ENCODE data around the gene CYB5R3.

Gene CYB5R3

DNA sequence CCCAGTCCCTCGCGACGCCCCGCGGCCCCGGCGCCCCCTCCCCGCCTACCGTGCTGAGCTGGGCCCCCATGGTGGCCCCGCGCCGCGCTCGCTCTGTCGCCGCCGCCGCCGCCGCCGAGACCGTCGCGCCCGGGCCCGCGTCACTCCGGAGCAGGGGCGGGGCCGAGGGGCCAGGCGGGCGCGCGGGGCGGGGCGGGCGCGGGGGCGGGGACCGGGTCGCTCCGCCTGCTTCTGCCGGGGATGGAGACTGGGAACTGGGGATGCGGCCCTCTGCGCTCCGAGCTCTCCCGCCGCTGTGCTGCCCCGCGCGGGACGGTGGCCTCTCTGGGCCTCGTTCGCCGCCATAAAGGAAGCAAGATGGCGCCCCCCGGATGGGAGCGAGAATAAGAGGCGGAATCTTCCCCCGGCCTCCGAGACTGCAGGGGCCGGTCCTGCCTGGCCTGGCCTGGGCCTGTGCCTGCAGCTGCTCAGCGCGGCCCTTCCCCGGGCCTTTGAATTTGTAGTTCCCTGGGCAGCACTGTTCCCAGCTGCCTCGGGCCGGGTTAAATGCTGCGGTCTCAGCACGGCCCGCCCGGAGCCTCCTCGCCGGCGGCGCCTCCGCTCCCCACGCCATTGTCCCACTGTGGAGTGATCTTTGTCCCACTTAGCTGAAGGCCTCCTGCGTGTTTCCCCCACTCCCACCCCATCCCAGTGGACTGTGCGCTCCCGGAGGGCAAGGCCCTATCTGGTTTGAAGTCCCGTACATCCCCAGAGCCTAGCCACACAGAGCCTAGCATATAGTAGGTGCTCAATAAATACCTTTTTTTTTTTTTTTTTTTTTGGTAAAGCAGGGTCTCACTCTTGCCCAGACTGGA, at the start of gene CYB5R3:
CYB5R3 (minus strand) TSS at position 147 of the 854 bp plus-strand sequence; CDS start at position 70, 77 bp downstream.
- peak; percentile 91 for DNase-seq (ENCODE audit: low spot score)

DNA sequence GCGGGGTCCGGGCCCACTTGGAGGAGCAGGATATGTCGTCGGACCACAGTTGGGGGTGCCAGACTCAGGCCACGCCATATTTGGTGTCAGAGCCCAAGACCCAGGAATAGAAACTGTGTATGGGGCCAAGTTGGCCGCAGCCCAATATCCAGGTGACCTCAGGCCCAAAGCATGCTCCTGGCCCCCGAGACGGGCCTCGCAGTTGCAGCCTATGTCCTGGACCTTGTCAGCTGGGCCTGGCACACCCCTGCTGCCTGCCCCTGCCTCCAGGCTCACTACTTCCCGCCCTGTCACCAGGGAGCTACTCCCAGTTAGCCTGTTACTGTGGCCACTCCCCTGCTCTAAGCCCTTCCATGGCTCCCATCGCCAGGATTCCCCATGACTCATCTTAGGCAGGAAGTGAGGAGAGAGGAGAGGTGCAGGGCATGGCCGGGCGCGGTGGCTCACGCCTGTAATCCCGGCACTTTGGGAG, 48.4 kb upstream of the CYB5R3 start:
- peak; percentile 64 for DNase-seq (ENCODE audit: low spot score)

DNA sequence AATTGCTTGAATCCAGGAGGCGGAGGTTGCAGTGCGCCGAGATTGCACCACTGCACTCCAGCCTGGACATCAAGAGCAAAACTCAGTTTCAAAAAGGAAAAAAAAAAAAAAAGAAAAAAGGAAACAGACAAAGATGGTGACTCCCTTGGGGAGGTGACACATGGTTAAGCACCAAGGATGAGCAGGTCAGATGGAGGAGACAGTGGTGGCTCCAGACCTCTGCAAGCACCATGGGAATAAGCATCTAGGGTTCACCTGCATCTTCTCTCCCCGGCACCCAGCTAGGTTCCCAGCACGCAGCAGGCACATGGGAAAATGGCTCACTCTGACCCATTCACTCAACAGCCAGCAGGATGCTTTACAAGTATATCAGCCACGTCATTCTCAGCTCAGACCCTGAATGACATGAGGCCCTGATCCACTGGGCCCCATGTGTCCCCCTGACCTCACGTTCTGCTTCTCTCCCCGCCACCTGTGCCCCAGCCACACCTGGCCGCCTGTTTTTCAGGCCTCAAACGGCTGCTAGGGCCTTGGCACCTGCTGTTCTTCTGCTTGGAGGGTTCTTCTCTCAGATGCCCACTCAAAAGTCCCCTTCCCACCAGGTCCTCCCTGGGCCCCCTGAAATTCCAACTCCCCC, 47.3 kb upstream of the CYB5R3 start:
- no peak for DNase-seq (ENCODE audit: low spot score)

DNA sequence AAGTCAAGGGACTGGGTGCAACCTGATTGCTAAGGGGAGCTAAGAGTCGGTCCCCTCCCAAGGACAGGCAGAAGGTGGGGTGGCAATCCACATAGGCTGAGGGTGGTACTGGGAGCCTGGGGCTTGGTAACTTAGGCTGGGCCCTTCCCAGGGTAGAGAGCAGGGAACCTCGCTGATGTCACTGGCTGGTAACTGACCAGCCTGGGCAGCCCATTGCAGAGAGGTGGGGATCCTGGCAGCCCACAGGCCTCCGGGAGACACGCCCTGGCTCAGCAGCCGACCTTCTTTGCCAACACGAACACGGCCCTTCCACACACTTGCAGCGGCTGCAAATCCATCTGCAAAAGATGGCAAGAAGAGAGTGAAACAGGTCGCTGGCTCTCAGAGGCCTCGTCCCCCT, 46.1 kb upstream of the CYB5R3 start:
- no peak for DNase-seq (ENCODE audit: low spot score)

DNA sequence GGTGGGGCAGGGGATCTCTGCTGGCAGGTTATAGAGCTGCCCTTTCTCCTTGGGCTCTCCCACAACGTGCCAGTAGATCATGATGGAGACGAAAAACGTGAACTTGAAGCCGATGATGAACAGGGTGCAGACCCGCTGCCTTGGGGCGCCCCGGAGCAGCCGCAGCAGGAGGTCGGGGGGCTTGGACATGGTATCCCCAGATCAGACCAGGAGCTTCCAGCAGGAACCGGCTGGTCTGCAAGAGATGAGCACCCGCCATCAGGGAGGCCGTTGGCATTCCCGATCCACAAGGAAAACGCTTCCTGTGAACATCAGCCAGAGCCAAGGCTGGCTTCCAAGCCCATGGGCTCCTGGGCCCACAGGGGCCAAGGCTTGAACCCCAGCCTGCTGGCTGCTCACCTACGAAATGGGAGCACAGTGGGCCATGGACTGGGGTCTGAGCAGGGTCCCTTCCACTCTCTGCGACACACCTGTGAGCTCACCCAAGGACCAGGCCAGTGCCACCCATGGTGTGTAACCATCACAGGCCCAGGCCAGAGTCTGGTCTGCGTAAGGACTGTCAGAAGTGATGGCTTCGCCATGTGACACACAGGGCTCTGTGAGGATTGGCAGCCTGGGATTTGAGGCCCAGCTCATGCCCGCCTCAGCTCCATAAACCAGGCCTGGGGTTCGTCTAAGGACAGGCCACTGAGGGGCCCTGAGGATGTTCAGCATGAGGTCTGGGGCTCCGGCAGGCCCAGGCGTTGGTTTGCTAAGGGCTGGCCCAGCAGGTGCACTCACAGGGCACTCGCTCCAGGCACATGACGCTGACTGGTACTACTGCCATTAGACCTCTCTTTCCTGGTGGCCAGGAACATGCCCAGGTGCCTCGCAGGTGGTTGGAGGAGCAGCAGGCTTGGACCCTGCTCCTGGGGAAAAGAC, 44.8 kb upstream of the CYB5R3 start:
- DNase-seq (ENCODE audit: low spot score) = no peak

DNA sequence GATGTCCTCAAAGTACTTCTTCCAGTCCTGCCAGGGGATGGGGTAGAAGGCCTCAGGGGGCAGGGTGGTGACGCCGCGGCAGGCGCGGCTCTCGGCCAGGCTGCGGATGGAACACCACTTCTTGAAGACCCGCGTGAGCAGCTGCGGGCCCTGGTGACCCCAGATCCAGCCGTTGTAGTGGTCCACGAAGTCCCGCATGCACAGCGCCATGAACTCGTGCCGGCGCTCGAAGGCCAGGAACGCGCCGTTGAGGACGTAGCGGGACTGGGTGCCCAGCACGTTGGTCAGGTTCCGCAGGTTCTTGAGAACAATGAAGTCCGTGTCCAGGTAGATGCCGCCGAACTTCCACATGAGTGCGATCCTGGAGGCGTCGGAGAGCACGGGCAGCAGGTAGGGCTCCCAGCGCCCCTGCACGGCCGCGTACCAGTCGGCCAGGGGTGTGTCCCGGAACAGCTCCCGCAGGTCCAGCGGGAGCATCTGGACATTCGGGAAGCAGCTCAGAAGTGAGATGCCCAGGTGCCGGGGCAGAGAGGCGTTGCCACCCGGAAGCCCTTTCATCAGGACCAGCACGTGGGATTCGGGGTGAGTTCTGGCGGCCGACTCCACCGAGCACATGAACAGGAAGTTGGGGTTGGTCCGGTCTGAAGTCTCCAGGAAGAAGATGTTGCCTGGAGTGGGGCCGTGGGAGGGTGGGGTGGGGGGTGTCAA, 44.0 kb upstream of the CYB5R3 start:
- no peak for DNase-seq (ENCODE audit: low spot score)

DNA sequence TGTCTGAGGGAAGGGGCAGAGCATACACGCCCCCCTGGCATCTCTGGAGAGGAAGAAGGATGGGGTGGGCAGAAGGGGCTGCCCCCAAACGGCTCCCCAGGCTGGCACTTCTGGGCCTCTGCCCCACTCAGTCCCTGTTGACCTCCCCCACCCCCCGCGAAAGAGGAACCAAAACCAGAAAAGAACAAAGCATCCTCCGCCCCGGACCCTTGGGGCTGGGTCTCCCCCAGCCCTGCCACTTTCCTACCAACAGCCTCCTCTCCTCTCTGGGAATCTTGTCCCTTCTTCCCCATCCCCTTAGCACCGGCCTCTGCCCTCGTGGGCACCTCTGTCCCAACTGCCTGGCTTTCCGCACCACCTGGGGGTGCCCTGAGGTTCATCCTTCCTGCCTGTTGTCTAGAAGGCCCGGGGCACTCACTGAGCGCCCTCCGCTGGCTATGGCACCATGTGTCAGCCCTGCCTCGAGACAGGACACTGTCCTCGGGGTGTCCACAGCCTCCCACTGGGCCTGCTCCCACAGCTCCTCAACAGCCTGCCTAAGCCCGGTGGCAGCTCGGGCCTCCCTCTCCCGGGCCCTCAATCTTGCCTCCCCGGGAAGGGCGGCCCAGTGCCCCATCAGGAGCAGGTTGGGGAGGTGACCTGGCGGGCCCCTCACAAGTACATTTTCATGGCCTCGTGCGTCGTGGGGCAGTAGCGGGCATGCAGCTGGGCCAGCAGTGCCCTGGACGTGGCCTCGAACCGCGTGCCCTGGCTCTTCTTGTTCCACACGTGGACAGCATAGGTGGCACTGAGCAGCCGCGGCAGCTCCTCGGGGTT, 43.3 kb upstream of the CYB5R3 start:
- no peak for DNase-seq (ENCODE audit: low spot score)

DNA sequence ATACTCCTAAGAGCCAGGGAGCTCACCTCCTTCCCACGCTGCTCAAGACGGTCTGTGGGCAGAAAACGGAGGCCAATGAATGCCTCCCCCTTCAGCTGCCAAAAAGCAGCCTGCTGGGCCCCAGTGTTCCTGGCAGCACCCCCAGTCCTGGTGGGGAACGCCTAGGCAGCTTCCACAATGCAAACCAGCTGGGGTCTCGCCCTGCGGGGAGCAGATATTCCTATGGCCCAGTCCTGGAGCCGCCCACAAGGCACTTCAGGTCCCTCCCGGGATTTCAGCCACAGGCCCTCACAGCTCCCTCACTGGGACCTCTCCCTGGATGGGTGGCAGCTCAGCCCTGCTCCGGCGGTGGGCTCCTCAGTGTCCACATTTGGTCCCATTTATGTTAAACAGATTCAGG, 42.2 kb upstream of the CYB5R3 start:
- DNase-seq (ENCODE audit: low spot score) = no peak

DNA sequence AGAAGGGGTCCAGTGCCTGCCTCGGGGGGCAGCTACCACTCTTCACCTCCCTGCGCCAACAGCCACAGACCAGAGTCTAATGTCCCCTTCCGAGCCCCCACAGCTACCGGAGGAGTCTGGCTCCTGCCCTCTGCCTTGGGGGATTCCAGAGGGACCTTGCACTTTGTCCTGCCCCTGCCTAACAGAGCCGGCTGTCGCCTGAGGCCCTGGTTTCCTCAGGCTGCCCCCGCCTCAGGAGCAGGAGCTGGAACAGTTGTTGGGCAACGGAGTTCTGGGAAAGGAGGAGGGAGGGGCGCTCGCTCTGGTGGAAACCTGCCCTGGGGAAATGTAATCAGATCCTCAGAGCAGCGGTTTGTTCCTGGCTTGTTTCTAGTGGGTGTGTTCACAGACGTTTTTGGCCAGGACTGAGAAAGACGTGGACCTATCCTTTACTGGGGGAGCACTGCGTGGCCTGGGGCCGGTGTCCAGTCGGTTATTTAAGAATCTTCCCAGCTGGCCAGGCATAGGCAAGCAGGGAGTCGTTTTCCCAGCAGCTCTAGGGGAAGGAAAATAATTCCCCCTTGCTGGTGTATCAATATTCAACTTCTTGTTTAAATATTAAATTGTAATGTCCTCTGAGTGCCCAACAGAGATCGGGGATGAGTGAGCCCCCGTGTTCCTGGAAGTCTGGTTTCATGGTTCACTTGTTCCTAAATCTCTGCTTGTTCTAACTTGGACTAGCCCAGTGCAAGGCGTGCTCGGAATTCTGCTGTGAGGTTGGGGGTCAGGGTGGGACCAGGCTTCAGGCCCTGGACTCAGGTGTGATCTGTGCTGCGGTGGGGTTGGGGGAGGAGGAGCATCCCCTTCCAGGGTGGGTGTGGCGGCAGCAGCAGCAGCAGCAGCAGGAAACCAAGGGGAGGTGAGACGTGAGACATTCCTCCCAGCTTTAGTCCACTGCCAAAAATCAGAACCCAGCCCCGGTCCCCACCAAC, 39.3 kb upstream of the CYB5R3 start:
- DNase-seq (ENCODE audit: low spot score) = peak; percentile 52

DNA sequence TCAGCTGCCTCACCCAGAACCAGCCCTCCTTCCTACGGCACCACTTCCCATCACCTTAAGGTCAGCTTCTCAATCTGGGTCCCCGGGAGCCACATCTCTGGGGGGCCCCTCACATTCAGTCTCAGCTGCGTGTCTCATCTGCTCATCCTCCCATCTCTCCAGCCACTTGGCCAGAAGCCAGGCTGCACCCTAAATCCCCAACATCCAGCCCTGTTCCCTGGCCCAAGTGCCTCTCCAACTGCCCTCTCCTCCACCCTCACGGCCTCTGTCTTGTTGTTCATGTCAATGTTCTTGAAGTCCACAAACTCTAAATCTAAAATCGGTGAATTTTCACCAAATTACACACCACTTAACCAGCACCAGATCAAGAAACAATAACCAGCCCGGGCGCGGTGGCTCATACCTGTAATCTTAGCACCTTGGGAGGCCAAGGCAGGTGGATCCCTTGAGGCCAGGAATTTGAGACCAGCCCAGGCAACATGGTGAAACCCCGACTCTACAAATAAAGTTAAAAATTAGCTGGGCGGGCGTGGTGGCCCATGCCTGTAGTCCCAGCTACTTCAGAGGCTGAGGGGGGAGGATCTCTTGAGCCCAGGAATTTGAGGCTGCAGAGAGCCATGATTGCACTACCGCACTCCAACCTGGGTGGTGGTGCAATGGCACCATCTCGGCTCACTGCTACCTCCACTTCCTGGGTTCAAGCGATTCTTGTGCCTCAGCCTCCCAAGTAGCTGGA, 37.7 kb upstream of the CYB5R3 start:
- no peak for DNase-seq (ENCODE audit: low spot score)

DNA sequence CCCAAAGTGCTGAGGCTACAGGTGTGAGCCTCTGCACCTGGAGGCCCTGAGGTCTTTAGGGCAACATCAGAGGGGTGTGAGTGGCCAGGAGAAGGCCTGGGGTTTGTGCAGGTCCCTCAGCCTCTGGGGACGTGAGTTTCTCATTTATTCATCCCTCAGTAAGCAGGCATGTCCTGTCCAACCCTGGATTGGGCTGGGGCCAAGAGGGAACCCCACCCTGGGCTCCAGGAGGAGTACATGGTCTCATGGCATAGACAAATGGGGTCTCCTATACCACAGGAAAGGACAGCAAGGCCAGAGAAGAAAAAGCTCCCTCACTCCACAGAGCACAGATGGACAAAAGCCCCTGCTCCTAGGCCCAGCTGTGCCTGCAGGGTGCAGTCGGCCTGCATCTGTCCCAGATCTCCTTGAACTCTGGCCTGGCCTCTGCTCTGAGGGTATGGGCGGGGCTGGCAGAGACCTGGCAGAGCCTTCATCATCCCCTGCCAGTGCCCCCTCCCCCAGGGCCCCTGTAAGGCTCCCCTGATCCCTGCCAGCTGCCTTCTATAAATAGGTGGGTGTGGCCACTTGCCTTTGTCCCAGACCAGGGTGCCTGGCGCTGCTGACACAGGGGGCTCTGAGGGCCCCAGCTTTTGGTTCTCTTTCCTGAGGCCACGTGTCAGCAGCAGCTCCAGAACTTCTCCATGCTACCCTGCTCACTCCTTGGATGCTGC, 36.9 kb upstream of the CYB5R3 start:
- DNase-seq (ENCODE audit: low spot score) = no peak

DNA sequence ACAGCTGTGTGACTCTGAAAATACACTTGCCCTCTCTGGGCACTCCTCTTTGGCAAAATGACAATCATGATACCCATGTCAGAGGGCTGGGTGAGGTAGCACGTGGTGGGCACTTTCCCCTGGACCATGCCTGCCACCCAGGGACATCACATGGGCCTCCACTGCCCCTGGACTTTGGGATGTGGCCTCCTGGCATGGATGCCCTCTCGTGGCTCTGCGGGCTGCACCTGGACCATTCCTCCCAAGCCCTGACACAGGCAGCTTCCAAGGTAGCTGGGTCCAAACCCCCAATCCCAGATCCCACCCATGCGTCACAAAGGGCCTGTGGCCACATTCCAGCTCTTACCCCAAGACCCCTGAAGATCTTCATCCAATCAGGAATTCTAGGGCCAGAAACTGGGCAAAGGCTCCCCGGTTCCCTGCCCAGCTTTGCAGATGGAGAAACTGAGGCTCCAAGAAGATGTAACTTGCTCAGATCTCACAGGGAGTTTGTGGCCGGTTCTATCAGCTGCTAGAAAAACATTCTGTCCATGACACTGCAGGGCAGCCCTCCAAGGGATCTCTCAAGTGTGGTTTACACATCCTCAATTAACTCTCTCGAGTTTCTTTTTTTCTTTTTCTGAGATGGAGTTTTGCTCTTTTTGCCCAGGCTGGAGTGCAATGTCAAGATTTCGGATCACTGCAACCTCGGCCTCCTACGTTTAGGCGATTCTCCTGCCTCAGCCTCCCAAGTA, 35.4 kb upstream of the CYB5R3 start:
- no peak for DNase-seq (ENCODE audit: low spot score)

DNA sequence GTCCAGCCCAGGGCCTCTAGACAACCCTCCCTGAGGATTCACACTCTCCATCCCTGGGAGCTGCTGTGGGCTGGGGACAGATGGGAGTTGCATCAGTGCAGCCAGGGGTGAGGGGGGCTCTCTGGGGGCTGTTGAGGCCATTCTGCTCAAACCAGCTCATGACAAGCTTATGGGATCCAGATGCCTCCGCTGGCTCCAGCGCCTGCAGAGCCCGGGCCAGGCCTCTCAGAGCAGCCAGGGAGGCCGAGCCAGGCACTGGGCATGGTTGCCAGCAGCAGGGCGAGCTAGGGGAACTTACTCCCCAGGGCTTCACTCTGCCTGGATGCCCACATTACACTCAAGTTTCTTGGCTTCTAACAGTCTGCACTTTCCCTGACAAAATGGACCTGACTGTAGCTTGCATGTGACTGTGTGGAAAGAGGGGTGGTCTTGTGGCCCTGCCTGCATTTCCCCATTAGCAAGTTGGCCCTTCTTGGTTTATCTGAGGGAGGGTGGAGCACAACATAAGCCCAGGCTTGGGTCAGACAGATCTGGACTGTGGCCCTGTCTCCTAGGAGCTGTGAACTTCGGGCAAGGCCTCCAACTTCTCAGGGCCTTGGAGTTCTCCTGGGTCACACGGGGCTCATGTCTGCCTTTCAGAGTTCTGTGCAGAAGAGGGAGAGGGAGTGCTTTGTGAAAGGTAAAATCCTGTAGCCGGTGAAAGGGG, 34.5 kb upstream of the CYB5R3 start:
- no peak for DNase-seq (ENCODE audit: low spot score)

DNA sequence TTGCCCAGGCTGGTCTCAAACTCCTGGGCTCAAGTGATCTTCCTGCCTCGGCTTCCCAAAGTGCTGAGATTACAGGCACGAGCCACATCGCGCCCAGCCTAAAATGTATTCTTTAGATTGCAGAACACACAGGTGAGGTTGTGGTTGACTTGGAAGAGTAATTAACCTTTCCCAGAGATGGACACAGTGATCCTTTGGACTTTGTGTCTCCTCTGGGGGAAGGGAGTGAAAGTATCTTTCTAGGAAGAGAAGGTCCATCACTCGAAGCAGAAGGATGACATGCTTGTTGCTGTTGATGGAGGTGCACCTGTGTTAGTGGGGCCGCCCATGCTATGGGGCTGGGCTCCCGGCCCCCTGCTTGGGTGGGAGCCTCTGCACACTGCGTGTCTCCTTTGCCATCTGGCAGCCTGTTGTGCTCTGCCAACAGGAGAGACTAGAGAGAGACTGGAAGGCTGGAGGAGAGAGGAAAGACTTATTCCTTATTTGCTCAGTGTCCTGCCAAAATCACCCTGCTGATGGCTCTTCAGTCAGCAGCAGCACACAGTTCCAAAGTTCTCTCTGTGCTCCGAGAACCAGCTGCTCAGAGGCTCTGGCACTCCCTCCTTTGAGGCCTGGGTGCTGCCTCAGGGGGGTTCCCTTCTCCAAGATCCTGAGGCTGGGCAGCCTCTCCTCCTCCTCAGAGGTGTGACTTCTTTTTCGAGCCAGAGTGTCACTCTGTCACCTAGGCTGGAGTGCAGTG, 33.1 kb upstream of the CYB5R3 start:
- DNase-seq (ENCODE audit: low spot score) = no peak

DNA sequence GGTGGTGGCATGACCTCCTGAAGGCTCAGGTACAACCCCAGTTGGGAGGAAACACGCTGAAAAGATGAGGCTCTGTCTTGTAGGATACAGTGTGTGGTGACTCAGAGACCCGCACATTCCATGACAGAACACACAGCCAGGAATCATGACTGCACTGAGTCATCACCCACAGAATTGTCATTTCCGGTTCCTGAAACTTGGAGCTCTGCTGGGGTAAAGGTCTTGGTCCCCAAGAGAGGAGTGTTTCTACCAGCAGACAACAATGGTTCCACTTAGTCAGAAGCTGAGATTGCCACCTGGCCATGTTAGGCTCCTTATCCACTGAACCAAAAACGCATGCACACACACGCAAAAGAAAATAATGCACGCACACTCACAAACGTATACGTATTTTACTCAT, 31.5 kb upstream of the CYB5R3 start:
- no peak for DNase-seq (ENCODE audit: low spot score)

DNA sequence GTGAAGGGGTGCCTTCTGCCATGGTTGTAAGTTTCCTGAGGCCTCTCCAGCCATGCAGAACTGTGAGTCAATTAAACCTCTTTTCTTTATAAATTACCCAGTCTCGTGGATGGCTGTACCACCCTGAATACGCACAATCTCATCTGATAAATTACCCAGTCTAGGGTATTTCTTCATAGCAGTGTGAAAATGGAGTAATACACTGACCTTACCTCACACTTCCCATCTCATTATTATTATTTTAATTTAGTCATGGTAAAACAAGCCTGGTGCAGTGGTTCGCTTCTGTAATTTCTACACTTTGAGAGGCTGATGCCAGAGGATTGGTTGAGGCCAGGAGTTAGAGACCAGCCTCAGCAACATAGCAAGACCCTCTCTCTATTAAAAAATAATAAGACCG, 30.5 kb upstream of the CYB5R3 start:
- no peak for DNase-seq (ENCODE audit: low spot score)
